MM.1S (cell line): Measurements from ENCODE around the gene SHISA7.

ENCODE experiments used
- EZH2 ChIP-seq: fragments of 300-600 bp; sonication (generic); optimal IDR thresholded peaks from 2 replicates; pipeline ENCODE3; 2017; ENCODE audit warnings: low read depth, mild to moderate bottlenecking, antibody characterized with exemption, low read length, mixed read lengths
- EZH2phosphoT487 ChIP-seq: fragments of 300-600 bp; sonication (generic); IDR thresholded peaks from 2 replicates; pipeline ENCODE4 v1.6.1; 2018; ENCODE audit warnings: antibody characterized with exemption, low read length
- TF ChIP-seq, protein P1 (sequence below): fragments of 300-600 bp; sonication (generic); IDR thresholded peaks from 2 replicates; pipeline ENCODE4 v1.5.1; 2016; ENCODE audit warnings: antibody characterized with exemption, low read length, mixed read lengths

DNA sequence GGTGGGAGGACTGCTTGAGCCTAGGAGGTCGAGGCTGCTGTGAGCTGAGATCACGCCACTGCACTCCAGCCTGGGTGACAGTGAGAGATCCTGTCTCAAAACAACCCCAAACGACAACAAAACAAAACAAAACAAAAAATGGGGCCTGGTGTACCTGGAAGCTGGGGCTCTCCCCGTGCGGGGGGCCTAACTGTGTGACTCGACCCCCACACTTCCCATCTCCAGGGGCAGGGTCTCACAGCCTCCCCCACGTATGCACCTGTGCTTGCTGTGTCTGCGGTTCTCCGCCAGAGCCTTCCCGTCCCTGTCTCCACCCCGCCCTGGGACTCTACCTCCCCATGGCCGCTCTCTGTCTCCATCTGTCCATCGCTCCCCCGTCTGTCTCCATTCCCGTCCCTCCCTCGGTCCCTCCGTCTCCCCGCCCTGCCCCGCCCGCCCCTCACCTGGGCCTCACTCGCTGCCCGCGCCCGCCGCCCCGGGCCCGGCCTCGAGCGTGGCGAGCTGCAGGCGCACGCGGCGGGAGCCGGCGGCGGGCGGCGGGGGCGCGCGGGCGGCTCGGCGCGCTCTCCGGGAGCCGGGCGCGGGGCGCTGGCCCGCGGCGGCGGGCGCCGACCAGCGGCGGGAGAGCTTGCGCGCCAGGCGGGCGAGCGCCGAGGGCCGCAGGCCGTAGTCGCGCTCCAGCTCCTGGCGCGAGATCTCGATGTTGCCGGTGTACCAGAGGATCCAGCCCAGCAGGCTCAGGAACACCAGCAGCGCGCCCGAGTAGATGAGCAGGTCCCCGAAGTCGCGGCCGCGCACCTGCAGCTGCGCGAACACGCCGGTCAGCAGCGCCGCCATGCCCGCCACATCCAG is 59.6 kb downstream of the SHISA7 start:
- TF ChIP-seq, protein P1, sequence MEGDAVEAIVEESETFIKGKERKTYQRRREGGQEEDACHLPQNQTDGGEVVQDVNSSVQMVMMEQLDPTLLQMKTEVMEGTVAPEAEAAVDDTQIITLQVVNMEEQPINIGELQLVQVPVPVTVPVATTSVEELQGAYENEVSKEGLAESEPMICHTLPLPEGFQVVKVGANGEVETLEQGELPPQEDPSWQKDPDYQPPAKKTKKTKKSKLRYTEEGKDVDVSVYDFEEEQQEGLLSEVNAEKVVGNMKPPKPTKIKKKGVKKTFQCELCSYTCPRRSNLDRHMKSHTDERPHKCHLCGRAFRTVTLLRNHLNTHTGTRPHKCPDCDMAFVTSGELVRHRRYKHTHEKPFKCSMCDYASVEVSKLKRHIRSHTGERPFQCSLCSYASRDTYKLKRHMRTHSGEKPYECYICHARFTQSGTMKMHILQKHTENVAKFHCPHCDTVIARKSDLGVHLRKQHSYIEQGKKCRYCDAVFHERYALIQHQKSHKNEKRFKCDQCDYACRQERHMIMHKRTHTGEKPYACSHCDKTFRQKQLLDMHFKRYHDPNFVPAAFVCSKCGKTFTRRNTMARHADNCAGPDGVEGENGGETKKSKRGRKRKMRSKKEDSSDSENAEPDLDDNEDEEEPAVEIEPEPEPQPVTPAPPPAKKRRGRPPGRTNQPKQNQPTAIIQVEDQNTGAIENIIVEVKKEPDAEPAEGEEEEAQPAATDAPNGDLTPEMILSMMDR: no peak
- TF ChIP-seq EZH2phosphoT487 (no peak), EZH2 (no peak)
